Heart right ventricle (tissue), 16 donors: ENCODE data around the gene REXO4. TPM values are rescaled to one million over a fixed set of nuclear protein-coding genes. Genes with fewer than 3 reads are reported as not detected.

Experiments
- ATAC-seq, 8 donors: fragments of 200-7000 bp; cut with Tn5 transposase; one replicate each; pipeline ENCODE4 v1.9.1; 2020; ENCODE audit warnings: mild to moderate bottlenecking in 8 of 8, moderate library complexity in 8 of 8, moderate number of reproducible peaks in 1 of 8
- DNase-seq, 2 donors: peaks; one replicate each; pipeline ENCODE4 v3.0.0-alpha.2; 2020
- H3K27ac ChIP-seq, 10 donors: fragments of 200-600 bp; sonication (generic) in 2 of 10; one replicate each; pipeline versions ENCODE4 v1.5.0 to v1.8.0; 2020 to 2022; ENCODE audit warnings: mild to moderate bottlenecking in 3 of 10
- H3K27me3 ChIP-seq, 7 donors: fragments of 200-600 bp; one replicate each; pipeline ENCODE4 v1.8.0; 2021 to 2022; ENCODE audit warnings: mild to moderate bottlenecking in 2 of 7
- H3K36me3 ChIP-seq, 9 donors: fragments of 200-600 bp; sonication (generic) in 1 of 9; one replicate each; pipeline versions ENCODE4 v1.5.0 to v1.8.0; 2020 to 2022; ENCODE audit warnings: mild to moderate bottlenecking in 2 of 9
- H3K4me1 ChIP-seq, 9 donors: fragments of 200-600 bp; sonication (generic) in 1 of 9; one replicate each; pipeline versions ENCODE4 v1.5.0 to v1.8.0; 2020 to 2022; ENCODE audit warnings: mild to moderate bottlenecking in 4 of 9
- H3K4me3 ChIP-seq, 10 donors: fragments of 200-600 bp; sonication (generic) in 2 of 10; one replicate each; pipeline versions ENCODE4 v1.5.0 to v1.8.0; 2020 to 2022; ENCODE audit warnings: mild to moderate bottlenecking in 7 of 10, moderate library complexity in 2 of 10
- H3K9me3 ChIP-seq, 11 donors: fragments of 200-600 bp in 10 of 11; sonication (generic) in 2 of 11; one replicate each; pipeline versions ENCODE4 v1.5.0 to v1.8.0; 2013 to 2022; ENCODE audit warnings: mild to moderate bottlenecking in 2 of 11, control low read depth in 1 of 11, moderate library complexity in 1 of 11
- CTCF ChIP-seq, 9 donors: fragments of 200-600 bp; sonication (generic) in 2 of 9; IDR thresholded peaks; one replicate each; pipeline versions ENCODE4 v1.5.0 to v1.8.0; 2021 to 2022; ENCODE audit warnings: antibody characterized with exemption in 9 of 9, mild to moderate bottlenecking in 5 of 9, moderate library complexity in 1 of 9
- WGBS, 2 donors: extraction: QIAGEN DNeasy Blood & Tissue Kit; methylation state at CpG; one replicate each; pipeline ENCODE4 v1.1.7; 2013; ENCODE audit warnings: inconsistent platforms in 1 of 2; 5-methylcytosine and 5-hydroxymethylcytosine counted together
- intact Hi-C, 10 donors: fragments of 100-400 bp; cut with DNase I; formaldehyde crosslinking; loops; one replicate each; pipeline versions ENCODE4 v1.11.1 to v1.14.2; 2022
- polyA plus RNA-seq, 2 donors: library from polyadenylated mRNA; stranded (reverse); fragments of 200-250 nt; gene quantifications; one replicate each; pipeline ENCODE4 v1.2.3, GENCODE V29; 2013
- total RNA-seq, 10 donors: library from RNA; stranded (reverse); fragmentation: NEBNext Ultra II Directional in 3 of 10; extraction: Animal tissue kit (Norgen Biotek cat#: 25700) in 3 of 10; gene quantifications; one replicate each; pipeline versions ENCODE4 v1.2.1 to v1.2.4, GENCODE V29; 2021 to 2023
- donor health status: Arrhythmogenic right ventricular cardiomyopathy.
- donor health status: ischemic (EF 13 %, LVEDD 7.1; RV severe dilation, severe dysfunction).
- donor health status: healthy with polysubstance abuse.
- donor health status: DM: no; HTN: yes; CAD: no.
- donor health status: DM: no; HTN: no; CAD: no.
- donor health status: ischemic (EF 25% LVEDD 6.9; RV normal size, moderate dysfunction).
- donor health status: ischemic (EF 25% LVEDD 5.7; RV mildly dilated, moderate dysfunction).
- donor health status: healthy.
- donor health status: DM: yes; HTN: yes; CAD: no.
- donor health status: Ischemic cardiomyopathy.
- donor health status: ischemic (EF 35%, LVEDD 5.7; RV mildly dilated, moderate dysfunction).
- donor health status: nonischemic (EF 11% LVEDD 7.7; RV severe dilation, severe dysfunction).
- donor health status: DM: yes; HTN: yes; CAD: no.
- donor health status: PGD.
- donor health status: ischemic (EF 29% LVEDD 5.4; RV normal size, mild dysfunction).
- donor health status: nonischemic (EF 23%, LVEDD 6.1; RV moderate dilation, normal function).

REXO4 gene
- total and polyA plus RNA-seq, 12 donors = 9.3 to 20.8 (median 11.4) TPM

GRCh38 chr9:133366435-133366834, 51.4 kb downstream of the REXO4 start:
- intact Hi-C loops = no loop called here
- peaks cover 15 to 48% (median 43%) of the 10 kb centered on the region in 9 donors for H3K4me1 ChIP-seq
- no peaks in the 10 kb centered on the region for H3K9me3 ChIP-seq
- DNase-seq = no peak
- peaks cover 0 to 93% (median 57%) of the 10 kb centered on the region in 9 donors for H3K36me3 ChIP-seq
- H3K27ac ChIP-seq = no peak overlapping the region
- ATAC-seq = no peak
- WGBS, 2 donors = 91 to 95% methylated on average over 11 of the region's 11 CpGs
- TF ChIP-seq CTCF (IDR thresholded peaks at IDR 0.05) = no peak
- H3K4me3 ChIP-seq = no peak overlapping the region
- no peaks in the 10 kb centered on the region for H3K27me3 ChIP-seq

- no peak for TF ChIP-seq CTCF (IDR thresholded peaks at IDR 0.05)
- H3K27ac ChIP-seq = no peak overlapping the region
- DNase-seq (no peak), ATAC-seq (no peak)
- H3K4me3 ChIP-seq = no peak overlapping the region
- 91 to 93% methylated on average over 15 of the region's 15 CpGs for WGBS, 2 donors
- no peaks in the 10 kb centered on the region for H3K27me3 ChIP-seq
- peaks cover 0 to 89% (median 59%) of the 10 kb centered on the region in 9 donors for H3K36me3 ChIP-seq
- intact Hi-C loops = no loop called here
- H3K4me1 ChIP-seq = peaks cover 2 to 31% (median 11%) of the 10 kb centered on the region in 9 donors
- no peaks in the 10 kb centered on the region for H3K9me3 ChIP-seq
These were observed 55.3 kb downstream of the REXO4 start for GRCh38 chr9:133362359-133363044.

GRCh38 chr9:133361507-133362092, 56.2 kb downstream of the REXO4 start:
- intact Hi-C loops = no loop called here
- DNase-seq = no peak
- Histone ChIP-seq H3K4me1 (peaks cover 7 to 31% (median 16%) of the 10 kb centered on the region in 9 donors), H3K36me3 (peaks cover 0 to 80% (median 51%) of the 10 kb centered on the region in 9 donors), H3K27me3 (no peaks in the 10 kb centered on the region), H3K9me3 (no peaks in the 10 kb centered on the region), H3K27ac (no peak overlapping the region), H3K4me3 (no peak overlapping the region)
- 80 to 83% methylated on average over 13 of the region's 13 CpGs for WGBS, 2 donors
- no peak for TF ChIP-seq CTCF (IDR thresholded peaks at IDR 0.05)
- no peak for ATAC-seq

- WGBS, 2 donors = 79 to 82% methylated on average over 21 of the region's 21 CpGs
- H3K36me3 ChIP-seq = peaks cover 0 to 71% (median 44%) of the 10 kb centered on the region in 9 donors
These were observed 57.1 kb downstream of the REXO4 start for GRCh38 chr9:133360400-133361393.

More at GRCh38 chr9:133360400-133361393, 57.1 kb downstream of the REXO4 start:
- Histone ChIP-seq H3K27ac (no peak overlapping the region), H3K4me3 (no peak overlapping the region), H3K27me3 (no peaks in the 10 kb centered on the region), H3K4me1 (peaks cover 7 to 33% (median 17%) of the 10 kb centered on the region in 9 donors), H3K9me3 (no peaks in the 10 kb centered on the region)
- intact Hi-C loops = no loop called here
- TF ChIP-seq CTCF (IDR thresholded peaks at IDR 0.05) = no peak
- ATAC-seq = no peak
- DNase-seq = no peak
